Activated T-helper 2 cell treated with anti-CD3 and anti-CD28 coated beads, Interferon-gamma antibody, Interleukin-2, Interleukin-4, amounts not matched to agents 10 μg/mL and 5 μg/mL and 100 μg/mL, durations not matched to agents 14 hours and 24 hours and 36 hours (primary cell): ENCODE results near the gene ZSCAN12. TPM values are rescaled to one million over a fixed set of nuclear protein-coding genes. Genes with fewer than 3 reads are reported as not detected.
A peak's percentile ranks its signal among the peaks of the same experiment; 100 is the strongest.
"Not testable (repeated sequence)": the region's sequence is repeated elsewhere in the genome, so short reads cannot be mapped to it uniquely, and the experiment has no call there.

Experiments used
- DNase-seq: peaks from one replicate; pipeline ENCODE4 v3.0.0; 2021; ENCODE audit warnings: low spot score
- H3K27ac Mint-ChIP-seq: one replicate; pipeline ENCODE4 v1.8.0; 2021; ENCODE audit warnings: mixed read lengths
- H3K27me3 Mint-ChIP-seq: one replicate; pipeline ENCODE4 v1.8.0; 2021; ENCODE audit warnings: low read depth, mixed read lengths
- H3K36me3 Mint-ChIP-seq: one replicate; pipeline ENCODE4 v1.8.0; 2021; ENCODE audit warnings: low read depth, mixed read lengths
- H3K4me1 Mint-ChIP-seq: one replicate; pipeline ENCODE4 v1.8.0; 2021; ENCODE audit warnings: low read depth, mixed read lengths
- H3K4me3 Mint-ChIP-seq: one replicate; pipeline ENCODE4 v1.8.0; 2021; ENCODE audit warnings: low read depth, mild to moderate bottlenecking, moderate library complexity, mixed read lengths
- H3K9me3 Mint-ChIP-seq: one replicate; pipeline ENCODE4 v1.8.0; 2021; ENCODE audit warnings: mixed read lengths
- intact Hi-C: fragments of 100-400 bp; cut with micrococcal nuclease; formaldehyde crosslinking; loops from one replicate; pipeline ENCODE4 v1.15.1; 2023
- total RNA-seq: library from RNA; stranded (reverse); gene quantifications from 2 replicates; pipeline ENCODE4 v1.2.3, GENCODE V29; 2022

Gene ZSCAN12
- total RNA-seq, 1 donor from 2014 or later: 5.3 TPM

DNA sequence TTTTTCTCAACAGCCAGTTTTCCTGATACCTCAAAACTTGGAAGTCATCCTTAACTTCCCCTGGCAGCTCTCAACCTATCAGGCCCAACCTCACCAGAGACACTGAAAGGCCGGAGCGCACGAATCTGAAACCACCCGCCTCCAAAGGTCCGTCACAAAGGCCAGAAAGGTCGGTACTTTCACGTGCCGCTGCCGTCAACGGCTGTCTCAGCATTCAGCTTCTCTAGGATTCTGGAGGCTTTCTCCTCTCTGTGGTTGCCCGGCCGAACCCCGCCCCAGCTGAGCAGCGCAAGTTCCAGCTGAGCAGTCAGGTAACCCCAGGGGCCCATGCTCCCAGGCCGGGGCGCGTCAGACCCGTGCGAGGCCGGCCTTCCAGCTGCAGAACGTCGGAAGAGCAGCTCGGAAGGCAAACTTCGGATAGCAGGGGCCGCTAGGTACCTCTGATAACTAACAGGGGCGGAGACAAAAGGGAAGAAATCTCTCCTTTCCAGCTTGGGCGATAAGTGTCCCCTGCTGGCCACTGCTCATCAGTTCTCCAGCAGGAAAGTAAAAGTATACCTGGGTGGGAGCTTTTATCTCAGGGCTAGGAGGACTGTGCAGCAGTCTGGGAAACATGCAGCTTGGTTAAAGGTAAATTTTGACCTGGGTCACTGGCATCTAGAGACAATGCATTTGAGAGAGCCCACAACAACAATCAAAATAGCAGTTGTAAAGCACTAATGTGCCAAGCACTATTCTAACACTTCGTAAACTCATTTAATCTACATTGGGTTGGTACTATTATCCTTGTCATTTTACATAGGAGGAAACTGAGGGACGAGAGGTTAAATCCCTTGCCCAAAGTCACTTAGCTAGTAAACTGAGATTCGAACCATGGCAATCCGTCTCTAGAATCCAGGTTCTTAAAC lies 16.1 kb downstream of the ZSCAN12 start:
- Mint-ChIP-seq H3K9me3 (peaks cover 6% of the 10 kb centered on the region), H3K4me3 (peak overlapping the region; percentile 60), H3K36me3 (peaks cover 83% of the 10 kb centered on the region), H3K4me1 (peaks cover 13% of the 10 kb centered on the region), H3K27me3 (no peaks in the 10 kb centered on the region), H3K27ac (no peak overlapping the region)
- intact Hi-C loops: no loop called here
- peak; percentile 23 for DNase-seq

- no peak for DNase-seq
- Mint-ChIP-seq H3K4me3 (no peak overlapping the region), H3K9me3 (peaks cover 11% of the 10 kb centered on the region), H3K27me3 (no peaks in the 10 kb centered on the region), H3K27ac (no peak overlapping the region), H3K4me1 (peaks cover 13% of the 10 kb centered on the region), H3K36me3 (peaks cover 68% of the 10 kb centered on the region)
- intact Hi-C loops: no loop called here
These were observed 19.2 kb downstream of the ZSCAN12 start for GRCh38 chr6:28380381-28380780.

DNA sequence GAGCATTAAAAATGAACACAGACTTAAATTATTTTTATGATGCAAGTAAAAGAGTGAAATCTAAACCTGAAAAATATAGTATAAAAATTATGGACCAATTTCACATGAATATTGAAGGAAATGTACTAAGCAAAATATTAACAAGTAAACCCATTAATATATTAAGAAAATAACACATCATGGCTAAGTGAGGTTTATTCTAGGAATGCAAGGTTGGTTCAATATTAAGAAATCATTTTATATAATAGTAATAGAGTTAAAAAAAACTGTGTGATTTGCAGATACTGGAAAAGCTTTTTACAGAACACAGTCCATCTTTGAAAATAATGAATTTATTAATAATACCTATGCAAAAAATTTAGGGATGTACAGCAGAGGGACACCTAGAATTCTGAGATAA lies 20.9 kb downstream of the ZSCAN12 start:
- Mint-ChIP-seq H3K9me3 (peaks cover 11% of the 10 kb centered on the region), H3K27me3 (no peaks in the 10 kb centered on the region), H3K4me3 (no peak overlapping the region)

DNA sequence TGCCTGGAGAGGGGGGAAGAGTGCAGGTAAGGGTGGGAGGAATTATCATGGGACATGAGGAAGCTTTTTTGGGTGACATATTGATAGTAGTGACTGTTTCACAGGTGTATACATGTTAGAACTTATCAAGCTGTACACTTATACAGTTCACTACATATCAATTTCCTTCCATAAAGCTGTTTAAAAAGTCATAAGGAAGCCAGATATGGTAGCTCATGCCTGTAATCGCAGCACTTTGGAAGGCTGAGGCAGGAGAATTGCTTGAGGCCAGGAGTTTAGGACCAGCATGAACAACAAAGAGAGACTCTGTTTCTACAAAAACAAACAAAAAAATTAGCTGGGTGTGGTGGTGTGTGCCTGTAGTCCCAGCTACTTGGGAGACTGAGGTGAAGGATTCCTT lies 21.7 kb downstream of the ZSCAN12 start:
- DNase-seq: no peak
- Mint-ChIP-seq H3K27me3 (no peaks in the 10 kb centered on the region), H3K4me1 (peaks cover 2% of the 10 kb centered on the region), H3K9me3 (peaks cover 11% of the 10 kb centered on the region), H3K4me3 (no peak overlapping the region), H3K27ac (no peak overlapping the region), H3K36me3 (peaks cover 49% of the 10 kb centered on the region)
- intact Hi-C loops: no loop called here

More for the DNA sequence above, 20.9 kb downstream of the ZSCAN12 start:
- no peak overlapping the region for H3K27ac Mint-ChIP-seq
- no peak for DNase-seq
- peaks cover 57% of the 10 kb centered on the region for H3K36me3 Mint-ChIP-seq
- intact Hi-C loops: no loop called here
- peaks cover 9% of the 10 kb centered on the region for H3K4me1 Mint-ChIP-seq

DNA sequence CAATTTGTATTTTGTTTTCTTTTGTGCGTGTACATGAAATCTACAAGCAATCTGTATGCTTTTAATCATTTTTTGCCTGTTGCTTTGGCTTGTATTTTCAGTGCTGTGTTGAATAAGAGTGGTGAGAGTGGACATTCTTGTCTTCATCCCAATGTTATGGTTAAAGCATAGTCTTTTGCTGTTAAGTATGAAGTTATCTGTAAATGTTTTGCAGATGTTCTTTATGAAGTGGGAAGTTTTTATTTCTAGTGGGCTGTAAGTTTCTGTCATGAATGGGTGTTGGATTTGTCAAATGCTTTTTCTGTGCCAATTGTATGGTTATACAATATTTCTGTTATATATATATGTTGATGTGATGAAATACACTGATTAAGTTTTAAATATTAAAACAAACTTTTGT lies 25.6 kb downstream of the ZSCAN12 start:
- no peak for DNase-seq
- no peaks in the 10 kb centered on the region for H3K27me3 Mint-ChIP-seq
- H3K4me1 Mint-ChIP-seq: no peaks in the 10 kb centered on the region
- intact Hi-C loops: no loop called here
- H3K27ac Mint-ChIP-seq: no peak overlapping the region
- H3K4me3 Mint-ChIP-seq: no peak overlapping the region
- H3K9me3 Mint-ChIP-seq: peaks cover 5% of the 10 kb centered on the region
- H3K36me3 Mint-ChIP-seq: peaks cover 17% of the 10 kb centered on the region

DNA sequence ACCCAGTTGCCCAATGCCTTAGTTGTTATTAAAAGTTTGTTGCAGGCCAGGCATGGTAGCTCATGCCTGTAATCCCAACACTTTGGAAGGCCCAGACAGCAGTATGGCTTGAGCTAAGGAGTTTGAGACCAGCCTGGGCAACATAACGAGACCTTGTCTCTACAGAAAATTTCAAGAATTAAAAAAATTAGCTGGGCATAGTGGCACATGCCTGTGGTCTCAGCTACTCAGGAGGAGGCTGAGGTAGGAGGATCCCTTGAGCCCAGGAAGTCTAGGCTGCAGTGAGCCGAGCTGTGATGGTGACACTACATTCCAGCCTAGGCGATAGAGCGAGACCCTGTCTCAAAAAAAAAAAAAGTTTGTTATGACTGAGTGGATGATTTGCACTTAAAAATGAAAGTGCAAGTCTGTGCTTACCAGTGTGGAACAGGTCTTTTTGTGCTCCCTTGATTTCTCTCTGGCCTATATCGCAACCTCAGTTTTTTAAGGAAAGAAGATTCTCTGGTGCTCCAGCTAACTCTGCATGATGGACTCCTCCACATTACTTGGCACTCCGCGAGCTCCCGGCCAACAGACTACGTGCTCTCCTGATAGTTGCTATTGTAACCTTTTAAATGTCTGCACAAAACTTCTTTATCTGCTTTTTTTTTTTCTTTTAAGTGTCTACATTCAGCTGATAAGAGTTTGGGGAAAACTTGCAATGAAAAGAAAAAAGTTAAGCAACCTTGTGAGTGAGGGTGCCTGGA lies 27.7 kb downstream of the ZSCAN12 start:
- no peak for DNase-seq
- no peak overlapping the region for H3K27ac Mint-ChIP-seq
- H3K4me3 Mint-ChIP-seq: no peak overlapping the region
- H3K27me3 Mint-ChIP-seq: no peaks in the 10 kb centered on the region
- intact Hi-C loops: no loop called here
- peaks cover 7% of the 10 kb centered on the region for H3K36me3 Mint-ChIP-seq
- no peaks in the 10 kb centered on the region for H3K4me1 Mint-ChIP-seq
- no peaks in the 10 kb centered on the region for H3K9me3 Mint-ChIP-seq

GRCh38 chr6:28371280-28371679 lies 28.3 kb downstream of the ZSCAN12 start:
- Mint-ChIP-seq H3K9me3 (no peaks in the 10 kb centered on the region), H3K36me3 (peaks cover 7% of the 10 kb centered on the region), H3K27ac (no peak overlapping the region), H3K27me3 (no peaks in the 10 kb centered on the region), H3K4me1 (no peaks in the 10 kb centered on the region), H3K4me3 (no peak overlapping the region)
- DNase-seq: no peak
- intact Hi-C loops: no loop called here

DNA sequence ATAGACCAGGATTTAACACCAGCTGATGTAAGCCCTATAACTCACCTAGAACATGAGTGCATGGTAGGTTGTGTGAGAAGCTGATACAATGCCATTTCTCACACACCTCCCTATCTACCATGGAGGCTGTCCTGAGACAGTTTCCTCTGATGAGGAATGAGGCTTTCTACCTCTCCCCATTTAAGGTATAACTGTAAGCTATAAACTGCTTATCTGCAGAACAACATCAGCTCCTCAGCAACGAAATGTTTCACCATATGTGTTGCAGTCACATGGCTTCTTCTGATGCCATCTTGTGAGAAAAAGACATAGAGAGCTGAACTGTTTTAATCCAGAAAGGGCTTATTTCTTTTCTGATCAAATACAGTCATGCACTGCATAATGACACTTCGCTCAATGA lies 29.1 kb downstream of the ZSCAN12 start:
- Mint-ChIP-seq H3K27me3 (no peaks in the 10 kb centered on the region), H3K9me3 (no peaks in the 10 kb centered on the region), H3K27ac (no peak overlapping the region), H3K4me1 (no peaks in the 10 kb centered on the region), H3K4me3 (no peak overlapping the region), H3K36me3 (peaks cover 14% of the 10 kb centered on the region)
- intact Hi-C loops: no loop called here
- DNase-seq: no peak

DNA sequence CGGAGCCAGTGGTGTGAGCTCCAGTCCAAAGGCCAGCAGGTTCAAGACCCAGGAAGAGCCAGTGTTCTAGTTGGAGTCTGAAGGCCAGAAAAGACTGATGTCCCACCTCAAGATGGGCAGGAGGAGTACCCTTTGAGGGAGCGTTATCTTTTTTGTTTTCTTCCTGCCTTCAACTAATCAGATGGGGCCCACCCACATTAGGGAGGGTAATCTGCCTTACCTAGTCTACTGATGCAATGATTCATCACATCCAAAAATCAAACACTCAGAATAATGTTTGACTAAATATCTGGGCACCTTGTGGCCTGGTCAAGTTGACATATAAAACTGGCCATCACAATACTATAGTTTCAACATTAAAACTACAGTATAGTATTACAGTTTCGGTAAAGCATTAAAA lies 30.1 kb downstream of the ZSCAN12 start:
- no peaks in the 10 kb centered on the region for H3K9me3 Mint-ChIP-seq
- no peak overlapping the region for H3K27ac Mint-ChIP-seq
- DNase-seq: no peak
- H3K36me3 Mint-ChIP-seq: peaks cover 13% of the 10 kb centered on the region
- no peak overlapping the region for H3K4me3 Mint-ChIP-seq
- H3K4me1 Mint-ChIP-seq: no peaks in the 10 kb centered on the region
- no peaks in the 10 kb centered on the region for H3K27me3 Mint-ChIP-seq
- intact Hi-C loops: no loop called here

DNA sequence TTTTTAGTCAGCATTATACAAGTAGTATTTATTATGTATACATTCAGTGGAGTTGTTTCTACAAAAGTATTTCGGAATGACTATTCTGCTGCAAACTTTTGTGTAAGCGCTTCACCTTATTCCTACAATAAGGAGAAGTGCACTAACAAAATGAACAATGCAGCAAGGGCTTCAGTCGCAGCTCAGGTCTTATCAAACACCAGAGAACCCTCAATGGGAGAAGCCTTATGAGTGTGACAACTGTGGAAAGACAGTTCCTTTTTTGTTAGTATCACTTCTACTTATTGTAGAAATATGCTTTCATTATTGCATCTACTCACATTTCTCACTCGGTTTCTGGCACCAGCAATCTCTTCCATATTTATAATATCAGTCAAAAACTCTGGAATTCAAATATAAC lies 31.0 kb downstream of the ZSCAN12 start:
- H3K27me3 Mint-ChIP-seq: no peaks in the 10 kb centered on the region
- no peaks in the 10 kb centered on the region for H3K9me3 Mint-ChIP-seq
- peaks cover 13% of the 10 kb centered on the region for H3K36me3 Mint-ChIP-seq
- DNase-seq: no peak
- no peaks in the 10 kb centered on the region for H3K4me1 Mint-ChIP-seq
- H3K27ac Mint-ChIP-seq: no peak overlapping the region
- no peak overlapping the region for H3K4me3 Mint-ChIP-seq
- intact Hi-C loops: no loop called here

DNA sequence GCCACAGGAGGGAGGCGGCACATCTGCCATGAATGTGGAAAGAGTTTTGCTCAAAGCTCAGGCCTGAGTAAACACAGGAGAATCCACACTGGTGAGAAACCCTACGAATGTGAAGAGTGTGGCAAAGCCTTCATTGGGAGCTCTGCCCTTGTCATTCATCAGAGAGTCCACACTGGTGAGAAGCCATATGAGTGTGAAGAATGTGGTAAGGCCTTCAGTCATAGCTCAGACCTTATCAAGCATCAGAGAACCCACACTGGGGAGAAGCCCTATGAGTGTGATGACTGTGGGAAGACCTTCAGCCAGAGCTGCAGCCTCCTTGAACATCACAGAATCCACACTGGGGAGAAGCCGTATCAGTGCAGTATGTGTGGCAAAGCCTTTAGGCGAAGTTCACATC lies 34.0 kb downstream of the ZSCAN12 start:
- intact Hi-C loops: not testable (repeated sequence)

DNA sequence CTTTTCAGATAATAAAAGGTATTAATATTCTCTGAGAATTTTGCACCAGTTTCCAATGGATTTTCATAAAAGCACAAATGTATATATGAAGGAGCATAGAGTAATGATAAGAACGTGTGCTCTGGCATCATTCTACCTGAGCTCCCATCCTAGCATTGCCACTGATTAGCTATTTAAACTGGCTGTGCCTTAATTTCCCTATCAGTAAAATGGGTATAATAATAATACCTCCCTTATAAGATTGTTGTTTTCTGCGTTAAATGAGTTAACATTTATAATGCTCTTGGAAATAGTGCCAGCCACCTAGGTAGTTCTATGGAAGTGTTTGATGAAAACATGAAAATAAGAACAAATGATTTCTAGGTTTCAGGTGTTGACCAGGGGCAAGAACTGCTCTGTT lies 38.6 kb downstream of the ZSCAN12 start:
- intact Hi-C loops: no loop called here
- no peak for DNase-seq
- no peak overlapping the region for H3K27ac Mint-ChIP-seq
- H3K4me3 Mint-ChIP-seq: no peak overlapping the region
- no peaks in the 10 kb centered on the region for H3K27me3 Mint-ChIP-seq
- no peaks in the 10 kb centered on the region for H3K9me3 Mint-ChIP-seq
- peaks cover 13% of the 10 kb centered on the region for H3K36me3 Mint-ChIP-seq
- H3K4me1 Mint-ChIP-seq: peaks cover 1% of the 10 kb centered on the region

More for the DNA sequence above, 34.0 kb downstream of the ZSCAN12 start:
- not testable (repeated sequence) for H3K9me3 Mint-ChIP-seq, H3K27ac Mint-ChIP-seq, H3K4me1 Mint-ChIP-seq, H3K4me3 Mint-ChIP-seq, H3K27me3 Mint-ChIP-seq, DNase-seq
- H3K36me3 Mint-ChIP-seq: peaks cover 16% of the 10 kb centered on the region

DNA sequence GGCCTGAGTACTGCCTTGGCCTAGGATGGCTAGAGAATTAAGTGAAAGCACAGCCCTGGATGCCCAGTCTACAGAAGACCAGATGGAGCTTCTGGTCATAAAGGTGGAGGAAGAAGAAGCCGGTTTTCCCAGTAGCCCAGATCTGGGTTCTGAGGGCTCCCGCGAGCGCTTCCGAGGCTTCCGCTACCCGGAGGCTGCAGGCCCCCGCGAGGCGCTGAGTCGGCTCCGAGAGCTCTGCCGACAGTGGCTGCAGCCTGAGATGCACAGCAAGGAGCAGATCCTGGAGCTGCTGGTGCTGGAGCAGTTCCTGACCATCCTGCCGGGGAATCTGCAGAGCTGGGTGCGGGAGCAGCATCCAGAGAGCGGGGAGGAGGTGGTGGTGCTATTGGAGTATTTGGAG lies 40.0 kb downstream of the ZSCAN12 start:
- not testable (repeated sequence) for H3K36me3 Mint-ChIP-seq, H3K27me3 Mint-ChIP-seq, DNase-seq, H3K27ac Mint-ChIP-seq, H3K4me1 Mint-ChIP-seq, H3K4me3 Mint-ChIP-seq, H3K9me3 Mint-ChIP-seq
- intact Hi-C loops: loop anchor here (5.0 kb wide), 2 partner anchors 147 to 457 kb away; no protein-coding TSS in a partner anchor
